ENCODE data around the gene CSHL1.
A peak's percentile ranks its signal among the peaks of the same experiment; 100 is the strongest.

DNA sequence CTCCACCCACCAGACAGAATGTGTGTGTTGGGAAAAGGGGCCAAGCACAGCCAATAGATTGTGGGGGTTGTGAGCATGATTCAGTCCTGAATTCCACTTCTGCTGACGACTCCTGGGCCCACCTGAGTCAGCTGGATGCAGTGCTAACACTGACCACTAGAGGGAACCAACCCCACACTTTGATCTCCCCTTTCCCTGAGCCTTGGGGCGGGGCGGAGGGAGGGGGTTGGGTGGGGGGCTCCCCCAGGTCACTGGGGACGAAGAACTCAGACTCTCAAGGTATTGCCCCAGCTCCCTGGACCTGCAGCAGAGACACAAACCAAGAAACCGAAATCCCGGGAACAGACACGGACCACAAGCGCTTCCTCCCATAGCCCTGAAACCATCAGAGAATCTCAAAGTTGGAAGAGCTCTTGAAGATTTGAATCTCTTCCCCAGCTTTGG, 621 bp upstream of the CSHL1 start:
- TF ChIP-seq, protein P1, sequence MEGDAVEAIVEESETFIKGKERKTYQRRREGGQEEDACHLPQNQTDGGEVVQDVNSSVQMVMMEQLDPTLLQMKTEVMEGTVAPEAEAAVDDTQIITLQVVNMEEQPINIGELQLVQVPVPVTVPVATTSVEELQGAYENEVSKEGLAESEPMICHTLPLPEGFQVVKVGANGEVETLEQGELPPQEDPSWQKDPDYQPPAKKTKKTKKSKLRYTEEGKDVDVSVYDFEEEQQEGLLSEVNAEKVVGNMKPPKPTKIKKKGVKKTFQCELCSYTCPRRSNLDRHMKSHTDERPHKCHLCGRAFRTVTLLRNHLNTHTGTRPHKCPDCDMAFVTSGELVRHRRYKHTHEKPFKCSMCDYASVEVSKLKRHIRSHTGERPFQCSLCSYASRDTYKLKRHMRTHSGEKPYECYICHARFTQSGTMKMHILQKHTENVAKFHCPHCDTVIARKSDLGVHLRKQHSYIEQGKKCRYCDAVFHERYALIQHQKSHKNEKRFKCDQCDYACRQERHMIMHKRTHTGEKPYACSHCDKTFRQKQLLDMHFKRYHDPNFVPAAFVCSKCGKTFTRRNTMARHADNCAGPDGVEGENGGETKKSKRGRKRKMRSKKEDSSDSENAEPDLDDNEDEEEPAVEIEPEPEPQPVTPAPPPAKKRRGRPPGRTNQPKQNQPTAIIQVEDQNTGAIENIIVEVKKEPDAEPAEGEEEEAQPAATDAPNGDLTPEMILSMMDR (IDR thresholded peaks at IDR 0.05): peak; percentile 39 to 90
- no peak for TF ChIP-seq POLR2A (IDR thresholded peaks at IDR 0.05)

Data from suprapubic skin (tissue), 3 donors.